Choroid plexus epithelial cell (primary cell): Measurements from ENCODE around the gene PRRG3.

Experiments used
- DNase-seq: peaks from one replicate; pipeline ENCODE4 v3.0.0-alpha.2; 2010; ENCODE audit warnings: low read depth
- H3K4me3 ChIP-seq: 2 replicates; pipeline ENCODE4 v1.5.1; 2011; ENCODE audit warnings: low read depth, mild to moderate bottlenecking, control low read depth, low read length, moderate library complexity
- TF ChIP-seq, protein P1 (sequence below): conservative IDR thresholded peaks from 2 replicates; pipeline ENCODE4 v1.5.1; 2011; ENCODE audit warnings: low read depth, mild to moderate bottlenecking, control low read depth, inconsistent platforms, low read length, moderate library complexity

Gene PRRG3

DNA sequence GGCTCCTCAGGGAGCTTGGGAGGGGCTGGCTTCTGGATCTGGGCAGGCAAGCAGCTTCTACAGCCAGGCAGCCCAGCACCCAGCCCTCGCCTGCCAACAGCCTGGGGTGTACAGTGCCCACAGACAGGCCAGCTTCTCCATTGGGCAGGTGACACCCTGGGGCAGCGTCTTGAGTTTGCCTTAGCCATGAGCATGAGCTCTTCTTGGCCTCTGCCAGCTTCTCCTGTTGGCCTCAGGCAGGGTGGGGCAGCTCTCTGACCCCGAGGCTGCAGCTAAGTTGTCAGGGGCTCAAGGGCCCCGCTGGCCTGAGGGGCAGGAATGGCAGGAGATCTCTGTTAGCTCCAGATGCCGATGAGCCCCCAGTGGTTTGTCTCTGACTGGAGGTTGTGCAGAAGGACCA, 31.5 kb downstream of the PRRG3 start:
- TF ChIP-seq, protein P1, sequence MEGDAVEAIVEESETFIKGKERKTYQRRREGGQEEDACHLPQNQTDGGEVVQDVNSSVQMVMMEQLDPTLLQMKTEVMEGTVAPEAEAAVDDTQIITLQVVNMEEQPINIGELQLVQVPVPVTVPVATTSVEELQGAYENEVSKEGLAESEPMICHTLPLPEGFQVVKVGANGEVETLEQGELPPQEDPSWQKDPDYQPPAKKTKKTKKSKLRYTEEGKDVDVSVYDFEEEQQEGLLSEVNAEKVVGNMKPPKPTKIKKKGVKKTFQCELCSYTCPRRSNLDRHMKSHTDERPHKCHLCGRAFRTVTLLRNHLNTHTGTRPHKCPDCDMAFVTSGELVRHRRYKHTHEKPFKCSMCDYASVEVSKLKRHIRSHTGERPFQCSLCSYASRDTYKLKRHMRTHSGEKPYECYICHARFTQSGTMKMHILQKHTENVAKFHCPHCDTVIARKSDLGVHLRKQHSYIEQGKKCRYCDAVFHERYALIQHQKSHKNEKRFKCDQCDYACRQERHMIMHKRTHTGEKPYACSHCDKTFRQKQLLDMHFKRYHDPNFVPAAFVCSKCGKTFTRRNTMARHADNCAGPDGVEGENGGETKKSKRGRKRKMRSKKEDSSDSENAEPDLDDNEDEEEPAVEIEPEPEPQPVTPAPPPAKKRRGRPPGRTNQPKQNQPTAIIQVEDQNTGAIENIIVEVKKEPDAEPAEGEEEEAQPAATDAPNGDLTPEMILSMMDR = no peak
- H3K4me3 ChIP-seq = no peak overlapping the region
- DNase-seq = no peak

DNA sequence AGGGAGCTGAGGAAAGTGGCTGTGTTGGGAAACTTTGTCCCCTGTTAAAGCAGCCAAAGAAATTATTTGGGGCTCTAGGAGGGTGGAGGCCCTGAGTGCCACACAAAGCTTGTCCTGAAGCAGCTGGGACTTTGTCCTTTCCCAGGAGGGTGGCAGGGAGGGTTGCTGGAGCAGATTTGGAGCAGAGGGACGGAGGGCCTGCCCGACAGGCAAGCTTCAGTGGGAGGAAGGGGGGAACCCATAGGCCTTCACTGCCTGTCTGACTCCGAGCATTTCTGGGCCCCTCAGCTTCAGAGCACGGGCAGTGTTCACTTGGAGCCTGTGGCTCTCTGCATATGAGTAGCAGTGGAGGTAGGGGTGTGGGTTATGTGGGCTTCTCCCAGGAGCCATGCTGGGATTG, 32.1 kb downstream of the PRRG3 start:
- no peak overlapping the region for H3K4me3 ChIP-seq
- TF ChIP-seq, protein P1 = no peak
- no peak for DNase-seq

DNA sequence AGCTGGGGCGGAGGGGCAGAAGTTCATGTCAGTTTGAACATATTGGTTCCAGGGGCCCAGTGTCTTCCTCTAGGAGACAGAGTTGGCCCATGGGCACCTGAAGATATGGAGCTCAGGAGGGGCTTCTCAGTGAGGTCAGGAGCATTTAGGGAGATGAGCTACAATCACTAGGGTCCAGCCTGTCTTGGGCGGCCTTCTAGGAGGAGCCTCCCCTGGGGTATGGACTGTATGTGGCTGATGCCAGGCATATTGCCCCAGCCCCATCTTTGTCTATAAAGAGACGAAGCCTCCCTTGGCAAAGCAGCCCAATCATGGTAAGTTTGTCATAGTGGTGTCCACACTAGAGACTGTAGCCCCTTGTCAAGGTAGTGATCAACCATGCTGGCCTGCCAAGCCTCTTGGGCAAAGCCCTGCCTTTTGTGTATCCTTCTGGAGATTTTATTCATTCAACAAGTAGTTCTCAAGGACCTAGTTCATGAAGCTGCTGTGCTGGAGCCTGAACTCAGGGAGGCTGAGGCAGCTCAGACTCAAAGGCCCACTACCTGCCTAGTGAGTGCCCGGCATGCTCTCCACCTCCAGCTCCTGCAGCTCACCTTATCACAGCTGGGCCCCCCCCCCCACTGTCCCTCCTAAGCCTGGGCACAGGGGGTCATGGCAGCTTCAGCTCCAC, 33.9 kb downstream of the PRRG3 start:
- no peak overlapping the region for H3K4me3 ChIP-seq
- TF ChIP-seq, protein P1 = no peak

DNA sequence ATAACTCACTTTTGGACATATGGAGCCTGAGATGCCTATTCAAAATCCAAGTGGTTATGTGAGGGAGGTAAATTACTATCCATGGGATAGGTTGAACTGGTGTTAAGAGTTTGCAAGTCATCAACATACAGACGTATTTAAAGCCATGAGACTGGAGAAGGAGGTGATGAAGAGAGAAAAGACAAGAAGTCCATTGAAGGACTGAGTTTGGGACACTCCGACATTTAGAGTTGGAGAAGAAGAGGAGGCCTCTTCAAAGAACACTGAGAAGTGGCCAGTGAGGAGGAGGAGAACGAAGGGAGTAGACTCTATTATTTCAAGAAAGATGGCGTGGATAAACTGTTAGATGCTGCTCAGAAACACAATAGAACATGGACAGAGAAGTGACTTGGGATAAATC, 39.2 kb downstream of the PRRG3 start, which contains the start of gene CNGA2:
TSS of gene CNGA2 (plus strand) at position 301 of the 400 bp plus-strand sequence. CDS start 3,738 bp downstream, outside the sequence.
- no peak for DNase-seq
- H3K4me3 ChIP-seq = no peak within 1 kb of the TSS
- TF ChIP-seq, protein P1 = no peak

More for the DNA sequence above, 33.9 kb downstream of the PRRG3 start:
- no peak for DNase-seq

DNA sequence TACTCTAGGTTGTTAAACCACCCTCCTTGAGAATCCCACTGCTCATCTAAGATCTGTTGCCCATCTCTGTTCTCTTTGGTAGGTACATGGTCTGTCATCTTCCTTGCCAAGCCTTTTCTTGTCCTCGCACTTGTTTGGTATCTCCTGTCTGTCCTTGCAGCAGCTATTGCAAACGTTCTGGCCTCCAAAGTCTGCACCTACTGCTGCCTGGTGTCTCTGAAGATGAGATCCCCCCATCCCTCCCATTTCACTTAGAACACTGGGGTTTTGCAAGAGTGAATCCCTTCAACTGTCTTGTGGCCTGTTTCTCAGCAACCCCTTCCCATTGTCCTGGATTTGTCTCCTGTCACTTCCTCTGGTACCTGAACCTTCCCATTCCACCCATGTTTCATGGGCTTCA, 40.0 kb downstream of the PRRG3 start:
- no peak for DNase-seq
- TF ChIP-seq, protein P1 = no peak

DNA sequence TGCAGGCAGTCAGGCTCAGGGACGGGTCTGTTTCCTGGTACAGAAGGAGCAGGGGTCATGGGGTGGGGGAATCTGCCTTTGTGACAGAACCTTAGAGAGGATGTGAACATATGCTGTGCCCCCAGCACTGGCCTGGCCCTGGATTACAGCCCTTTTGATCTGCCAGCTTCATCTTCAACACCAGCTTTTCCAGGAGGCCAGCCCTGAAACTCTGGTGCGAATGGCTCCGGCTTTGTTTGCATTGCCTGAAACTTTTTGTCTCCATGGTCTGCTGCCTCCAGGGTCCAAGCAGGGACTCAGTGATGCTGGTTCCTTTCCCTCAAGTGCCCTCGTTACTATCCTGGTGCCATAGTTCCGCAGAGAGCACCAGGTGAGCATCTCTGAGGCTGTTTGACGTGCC, 41.4 kb downstream of the PRRG3 start:
- TF ChIP-seq, protein P1 = no peak
- DNase-seq = no peak
- no peak overlapping the region for H3K4me3 ChIP-seq

More for the DNA sequence above, 40.0 kb downstream of the PRRG3 start:
- H3K4me3 ChIP-seq = no peak overlapping the region

DNA sequence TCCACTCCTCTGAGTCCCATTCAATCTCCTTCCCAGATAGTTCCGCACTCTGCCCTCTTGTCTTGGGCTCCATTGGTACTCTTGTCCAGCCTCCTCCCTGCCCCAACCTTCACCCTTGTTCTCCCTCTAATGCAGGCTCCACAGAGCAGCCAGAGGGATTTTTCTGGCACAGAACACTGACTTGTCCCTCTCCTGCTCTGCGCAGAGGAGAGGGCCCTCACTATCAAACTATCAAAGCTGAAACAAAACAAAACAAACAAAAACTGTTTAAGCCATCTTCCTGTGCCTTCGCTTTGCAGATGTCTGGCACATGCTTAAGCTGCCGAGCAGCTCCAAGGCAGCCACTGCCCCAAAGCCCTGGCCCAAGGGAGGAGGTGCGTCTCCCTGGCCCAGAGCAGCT, 42.2 kb downstream of the PRRG3 start:
- H3K4me3 ChIP-seq = no peak overlapping the region
- DNase-seq = no peak
- TF ChIP-seq, protein P1 = no peak
